Hepatocyte (in vitro differentiated cells): ENCODE results near the gene CYP2J2. TPM values are rescaled to one million over a fixed set of nuclear protein-coding genes. Genes with fewer than 3 reads are reported as not detected.
"Not testable (repeated sequence)": the region's sequence is repeated elsewhere in the genome, so short reads cannot be mapped to it uniquely, and the experiment has no call there.

ENCODE experiments used
- DNase-seq: peaks from one replicate; pipeline ENCODE4 v3.0.0-alpha.2; 2016; ENCODE audit warnings: low spot score
- H2AFZ ChIP-seq: fragments of 200-600 bp; sonication (generic); 2 replicates; pipeline ENCODE4 v1.6.0; 2016; ENCODE audit warnings: antibody characterized with exemption, mild to moderate bottlenecking
- H3K27ac ChIP-seq: fragments of 200-600 bp; sonication (generic); 2 replicates; pipeline ENCODE4 v1.5.1; 2016; ENCODE audit warnings: mild to moderate bottlenecking
- H3K27me3 ChIP-seq: fragments of 200-600 bp; sonication (generic); 2 replicates; pipeline ENCODE4 v1.6.1; 2016
- H3K36me3 ChIP-seq: fragments of 200-600 bp; sonication (generic); replicated peaks from 2 replicates; pipeline ENCODE4 v1.5.1; 2016; ENCODE audit warnings: low read depth; ENCODE audit not compliant: insufficient read depth
- H3K4me1 ChIP-seq: fragments of 200-600 bp; sonication (generic); 2 replicates; pipeline ENCODE4 v1.5.1; 2016; ENCODE audit warnings: mild to moderate bottlenecking, moderate library complexity; ENCODE audit not compliant: insufficient read depth
- H3K4me2 ChIP-seq: fragments of 200-600 bp; sonication (generic); 2 replicates; pipeline ENCODE4 v1.6.0; 2016
- H3K4me3 ChIP-seq: fragments of 200-600 bp; sonication (generic); 2 replicates; pipeline ENCODE4 v1.5.1; 2016; ENCODE audit warnings: mild to moderate bottlenecking
- H3K79me2 ChIP-seq: fragments of 200-600 bp; sonication (generic); 2 replicates; pipeline ENCODE4 v1.6.0; 2017; ENCODE audit warnings: mild to moderate bottlenecking
- H3K9me2 ChIP-seq: fragments of 200-600 bp; sonication (generic); replicated peaks from 2 replicates; pipeline ENCODE4 v1.6.0; 2017; ENCODE audit warnings: mild to moderate bottlenecking; ENCODE audit not compliant: insufficient read depth
- H3K9me3 ChIP-seq: fragments of 200-600 bp; sonication (generic); 2 replicates; pipeline ENCODE4 v1.5.1; 2016; ENCODE audit warnings: low read depth, mild to moderate bottlenecking
- H4K20me1 ChIP-seq: fragments of 200-600 bp; sonication (generic); 2 replicates; pipeline ENCODE4 v1.6.0; 2016; ENCODE audit warnings: mild to moderate bottlenecking; ENCODE audit not compliant: insufficient read depth, poor library complexity, severe bottlenecking
- EZH2 ChIP-seq: fragments of 200-600 bp; sonication (generic); IDR thresholded peaks from 2 replicates; pipeline ENCODE4 v1.6.1; 2016; ENCODE audit warnings: antibody characterized with exemption, mild to moderate bottlenecking, borderline replicate concordance
- EZH2phosphoT487 ChIP-seq: fragments of 200-600 bp; sonication (generic); IDR thresholded peaks from one replicate; pipeline ENCODE4 v1.6.1; 2018; ENCODE audit warnings: antibody characterized with exemption, mild to moderate bottlenecking, low read depth, moderate library complexity; ENCODE audit not compliant: unreplicated experiment, severe bottlenecking
- WGBS: methylation state at CpG from one replicate; pipeline ENCODE4 v1.1.6; 2016; ENCODE audit warnings: low lambda C conversion rate; ENCODE audit errors: missing lambda C conversion rate; 5-methylcytosine and 5-hydroxymethylcytosine counted together
- polyA plus RNA-seq: library from polyadenylated mRNA; unstranded; fragments of >200 nt; fragmentation: Nextera tagmentation; extraction: Ambion mirVana; gene quantifications from 2 replicates; pipeline ENCODE4 v1.2.1, GENCODE V29; 2016
- total RNA-seq: library from RNA; depleted of rRNA; stranded (reverse); fragments of >200 nt; gene quantifications from 2 replicates; pipeline ENCODE4 v1.2.3, GENCODE V29; 2014
- TF ChIP-seq, protein P1 (sequence below): fragments of 200-600 bp; sonication (generic); IDR thresholded peaks from 2 replicates; pipeline ENCODE4 v1.5.1; 2016; ENCODE audit warnings: antibody characterized with exemption, mild to moderate bottlenecking; ENCODE audit not compliant: poor library complexity

The CYP2J2 gene
- total and polyA plus RNA-seq, 2 experiments from 2014 or later, result 6.1 to 9.4 TPM

DNA sequence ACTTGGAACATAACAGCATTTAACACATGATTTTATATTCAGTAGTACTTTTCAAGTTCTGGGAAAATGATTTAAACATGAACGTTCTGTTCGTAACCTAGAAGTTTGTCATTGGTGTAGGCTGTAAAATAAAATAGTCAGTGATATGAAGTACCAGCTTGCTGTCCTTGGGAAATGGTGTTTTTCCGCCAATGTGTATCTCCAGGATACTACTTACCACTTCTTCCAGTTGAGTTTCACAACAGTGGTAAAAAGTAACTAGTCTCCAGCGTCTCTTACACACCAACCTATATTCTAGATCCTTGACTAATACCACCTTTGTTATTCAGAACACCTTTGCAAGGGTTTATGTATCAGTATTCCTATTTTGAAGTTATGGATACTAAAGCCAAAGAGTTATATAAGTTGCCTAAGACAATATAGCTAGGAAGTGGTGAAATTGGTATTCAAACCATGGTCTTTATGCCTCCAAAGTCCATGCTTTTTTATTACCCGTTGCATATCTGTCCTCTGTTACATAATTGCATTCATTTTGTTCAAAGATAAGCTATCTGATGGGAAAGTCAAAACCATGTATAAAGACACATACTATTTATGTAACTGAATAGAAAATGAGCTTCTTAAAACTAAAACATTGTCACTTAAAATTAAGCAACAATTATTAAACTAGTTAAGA is 68.8 kb downstream of the CYP2J2 start:
- H3K9me2 ChIP-seq, result no peaks in the 10 kb centered on the region
- no peak overlapping the region for H3K27ac ChIP-seq
- no peak overlapping the region for H3K4me3 ChIP-seq
- no peaks in the 10 kb centered on the region for H4K20me1 ChIP-seq
- no peaks in the 10 kb centered on the region for H3K27me3 ChIP-seq
- peaks cover 18% of the 10 kb centered on the region for H3K4me1 ChIP-seq
- H3K9me3 ChIP-seq, result no peaks in the 10 kb centered on the region
- H3K4me2 ChIP-seq, result peak overlapping the region; percentile 23
- DNase-seq, result no peak
- H2AFZ ChIP-seq, result no peak overlapping the region
- TF ChIP-seq EZH2phosphoT487 (no peak), EZH2 (no peak)
- TF ChIP-seq, protein P1, sequence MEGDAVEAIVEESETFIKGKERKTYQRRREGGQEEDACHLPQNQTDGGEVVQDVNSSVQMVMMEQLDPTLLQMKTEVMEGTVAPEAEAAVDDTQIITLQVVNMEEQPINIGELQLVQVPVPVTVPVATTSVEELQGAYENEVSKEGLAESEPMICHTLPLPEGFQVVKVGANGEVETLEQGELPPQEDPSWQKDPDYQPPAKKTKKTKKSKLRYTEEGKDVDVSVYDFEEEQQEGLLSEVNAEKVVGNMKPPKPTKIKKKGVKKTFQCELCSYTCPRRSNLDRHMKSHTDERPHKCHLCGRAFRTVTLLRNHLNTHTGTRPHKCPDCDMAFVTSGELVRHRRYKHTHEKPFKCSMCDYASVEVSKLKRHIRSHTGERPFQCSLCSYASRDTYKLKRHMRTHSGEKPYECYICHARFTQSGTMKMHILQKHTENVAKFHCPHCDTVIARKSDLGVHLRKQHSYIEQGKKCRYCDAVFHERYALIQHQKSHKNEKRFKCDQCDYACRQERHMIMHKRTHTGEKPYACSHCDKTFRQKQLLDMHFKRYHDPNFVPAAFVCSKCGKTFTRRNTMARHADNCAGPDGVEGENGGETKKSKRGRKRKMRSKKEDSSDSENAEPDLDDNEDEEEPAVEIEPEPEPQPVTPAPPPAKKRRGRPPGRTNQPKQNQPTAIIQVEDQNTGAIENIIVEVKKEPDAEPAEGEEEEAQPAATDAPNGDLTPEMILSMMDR, result no peak
- no peaks in the 10 kb centered on the region for H3K36me3 ChIP-seq
- H3K79me2 ChIP-seq, result no peaks in the 10 kb centered on the region
- WGBS, result 81% methylated on average over 5 of the region's 5 CpGs

DNA sequence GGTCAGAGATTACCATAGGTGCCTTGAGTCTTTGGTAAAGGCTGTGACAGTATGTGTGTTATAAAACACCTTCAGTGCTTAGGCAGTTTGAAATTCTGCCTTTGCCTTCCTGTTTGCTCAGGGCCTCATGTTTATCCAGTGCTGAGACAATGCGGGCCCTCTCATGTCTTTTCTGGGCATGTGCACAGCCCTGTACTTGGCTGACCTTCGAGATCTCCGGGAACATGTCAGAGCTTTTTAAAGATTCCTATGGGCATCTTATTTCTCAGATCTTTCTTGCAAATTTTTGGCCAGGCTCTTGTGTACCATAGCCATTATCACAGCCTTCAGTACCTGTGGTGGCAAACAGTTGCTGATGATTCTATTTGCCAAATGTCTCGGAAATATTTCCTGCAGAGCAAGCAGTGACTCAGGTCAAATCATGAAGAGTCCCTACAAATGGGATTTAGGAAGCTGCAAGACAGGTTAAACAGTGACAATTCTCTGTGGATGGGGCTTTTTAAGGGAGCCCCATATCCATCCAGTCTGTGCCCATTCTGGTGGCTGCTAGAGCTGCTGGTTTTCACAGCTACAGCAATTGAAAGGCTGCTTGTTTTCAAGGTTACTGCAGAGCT is 69.7 kb downstream of the CYP2J2 start:
- no peaks in the 10 kb centered on the region for H3K9me2 ChIP-seq
- peak; percentile 48 for DNase-seq
- H3K4me3 ChIP-seq, result no peak overlapping the region
- H3K9me3 ChIP-seq, result no peaks in the 10 kb centered on the region
- H3K4me2 ChIP-seq, result peak overlapping the region; percentile 23
- 58% methylated on average over 4 of the region's 4 CpGs for WGBS
- no peaks in the 10 kb centered on the region for H3K79me2 ChIP-seq
- H3K27ac ChIP-seq, result peak overlapping the region; percentile 32
- H2AFZ ChIP-seq, result no peak overlapping the region
- no peaks in the 10 kb centered on the region for H3K27me3 ChIP-seq
- TF ChIP-seq, protein P1, result no peak
- TF ChIP-seq EZH2phosphoT487, result no peak
- no peak for TF ChIP-seq EZH2
- H3K36me3 ChIP-seq, result no peaks in the 10 kb centered on the region
- H4K20me1 ChIP-seq, result no peaks in the 10 kb centered on the region
- peaks cover 18% of the 10 kb centered on the region for H3K4me1 ChIP-seq

DNA sequence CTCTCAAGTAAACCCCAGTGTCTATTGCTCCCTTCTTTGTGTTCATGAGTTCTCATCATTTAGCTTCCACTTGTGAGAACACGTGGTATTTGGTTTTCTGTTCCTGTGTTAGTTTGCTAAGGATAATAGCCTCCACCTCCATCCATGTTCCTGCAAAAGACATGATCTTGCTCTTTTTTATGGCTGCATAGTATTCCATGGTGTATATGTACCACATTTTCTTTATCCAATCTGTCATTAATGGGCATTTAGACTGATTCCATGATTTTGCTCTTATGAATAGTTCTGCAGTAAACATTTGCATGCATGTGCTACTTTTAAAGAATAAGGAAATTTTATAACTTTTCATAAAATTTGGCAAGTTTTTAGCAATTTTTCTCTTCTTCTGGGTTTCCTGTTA is 71.3 kb downstream of the CYP2J2 start:
- not testable (repeated sequence) for H3K36me3 ChIP-seq, H3K27ac ChIP-seq, H2AFZ ChIP-seq, H3K27me3 ChIP-seq, H3K9me3 ChIP-seq, H3K9me2 ChIP-seq, H3K4me3 ChIP-seq, H3K4me2 ChIP-seq, DNase-seq, H3K79me2 ChIP-seq, H4K20me1 ChIP-seq
- H3K4me1 ChIP-seq, result peaks cover 18% of the 10 kb centered on the region
- 100% methylated on average over 1 of the region's 1 CpG for WGBS

- no peak for DNase-seq
- H3K4me1 ChIP-seq, result peaks cover 11% of the 10 kb centered on the region
- no peak for TF ChIP-seq EZH2phosphoT487
- TF ChIP-seq EZH2, result no peak
- TF ChIP-seq, protein P1, result no peak
- no peak overlapping the region for H3K27ac ChIP-seq
- no peaks in the 10 kb centered on the region for H3K36me3 ChIP-seq
- H3K27me3 ChIP-seq, result no peaks in the 10 kb centered on the region
- no peak overlapping the region for H3K4me2 ChIP-seq
- H3K9me3 ChIP-seq, result peaks cover 4% of the 10 kb centered on the region
- H4K20me1 ChIP-seq, result no peaks in the 10 kb centered on the region
- no peak overlapping the region for H2AFZ ChIP-seq
- no peak overlapping the region for H3K4me3 ChIP-seq
- H3K79me2 ChIP-seq, result no peaks in the 10 kb centered on the region
- WGBS, result 79% methylated on average over 1 of the region's 1 CpG
- H3K9me2 ChIP-seq, result no peaks in the 10 kb centered on the region
Measured at GRCh38 chr1:59852117-59852516, 74.5 kb downstream of the CYP2J2 start.
